B cell (primary cell): ENCODE measurements around the gene GKAP1. TPM values are rescaled to one million over a fixed set of nuclear protein-coding genes. Genes with fewer than 3 reads are reported as not detected.

Experiments
- ATAC-seq: fragments of 200-7000 bp; cut with Tn5 transposase; one replicate; pipeline ENCODE4 v1.10.0; 2021; ENCODE audit warnings: low read depth, mild to moderate bottlenecking, moderate number of reproducible peaks, moderate library complexity
- CTCF ChIA-PET: fragments of 350-600 bp; sonication (Branson Sonifier 250); formaldehyde crosslinking; loops from one replicate; lab custom pipeline; 2021; ENCODE audit warnings: antibody characterized with exemption, inconsistent platforms; lab: Charles Lee
- POLR2A ChIA-PET: fragments of 350-600 bp; sonication (Branson Sonifier 250); formaldehyde crosslinking; loops from one replicate; lab custom pipeline; 2021; ENCODE audit warnings: antibody characterized with exemption; lab: Charles Lee
- DNase-seq: peaks from one replicate; pipeline ENCODE4 v3.0.0; 2013
- H2AFZ ChIP-seq: 2 replicates; pipeline ENCODE4 v1.6.1; 2012; ENCODE audit warnings: mild to moderate bottlenecking, low read depth, low read length; ENCODE audit not compliant: insufficient read depth, poor library complexity, severe bottlenecking
- H3K27ac ChIP-seq, 2 donors: 1 replicate in 1 of 2; 2 replicates in 1 of 2; pipeline ENCODE4 v1.5.1; 2012 to 2013; ENCODE audit warnings: low read length in 2 of 2, mild to moderate bottlenecking in 2 of 2, moderate library complexity in 1 of 2
- H3K27me3 ChIP-seq, 4 experiments: fragments of 200-600 bp in 1 of 4; sonication (generic) in 1 of 4; replicated peaks in 1 of 4; 1 replicate in 2 of 4; 2 replicates in 2 of 4; pipeline versions ENCODE4 v1.6.1 to v1.7.0; 2013 to 2016; ENCODE audit warnings: low read length in 3 of 4, mild to moderate bottlenecking in 2 of 4, mixed read lengths in 1 of 4, moderate library complexity in 1 of 4; ENCODE audit not compliant: insufficient read depth in 4 of 4, control insufficient read depth in 3 of 4; ENCODE audit errors: control extremely low read depth in 1 of 4
- H3K36me3 ChIP-seq, 2 experiments: replicated peaks in 1 of 2; 1 replicate in 1 of 2; 2 replicates in 1 of 2; pipeline versions ENCODE4 v1.6.1 to v1.7.1; 2013; ENCODE audit warnings: low read length in 1 of 2; ENCODE audit not compliant: insufficient read depth in 2 of 2, control insufficient read depth in 1 of 2; ENCODE audit errors: control extremely low read depth in 1 of 2, extremely low read depth in 1 of 2
- H3K4me1 ChIP-seq, 2 donors: fragments of 200-600 bp in 1 of 2; sonication (generic) in 1 of 2; 1 replicate in 1 of 2; 2 replicates in 1 of 2; pipeline versions ENCODE4 v1.5.1 to v1.6.1; 2013 to 2017; ENCODE audit warnings: low read length in 2 of 2; ENCODE audit not compliant: control insufficient read depth in 2 of 2, insufficient read depth in 2 of 2
- H3K4me2 ChIP-seq: replicated peaks from 2 replicates; pipeline ENCODE3; 2012; ENCODE audit warnings: mild to moderate bottlenecking, low read depth, low read length; ENCODE audit not compliant: poor library complexity, severe bottlenecking
- H3K4me3 ChIP-seq, 5 experiments: fragments of 200-600 bp in 1 of 5; sonication (generic) in 1 of 5; 1 replicate in 3 of 5; 2 replicates in 2 of 5; pipeline versions ENCODE4 v1.5.1 to v1.7.0; 2011 to 2016; ENCODE audit warnings: low read length in 4 of 5, mild to moderate bottlenecking in 4 of 5, low read depth in 2 of 5, control low read depth in 1 of 5, moderate library complexity in 1 of 5; ENCODE audit not compliant: insufficient read depth in 1 of 5; ENCODE audit errors: control extremely low read depth in 1 of 5, extremely low read depth in 1 of 5
- H3K79me2 ChIP-seq: fragments of 200-600 bp; sonication (generic); one replicate; pipeline ENCODE4 v1.6.0; 2016; ENCODE audit warnings: low read length; ENCODE audit not compliant: control insufficient read depth, insufficient read depth
- H3K9ac ChIP-seq: fragments of 200-600 bp; sonication (generic); 2 replicates; pipeline ENCODE4 v1.6.1; 2017; ENCODE audit warnings: mild to moderate bottlenecking, low read length, moderate library complexity
- H3K9me3 ChIP-seq, 3 donors: one replicate each; pipeline versions ENCODE4 v1.6.1 to v1.7.1; 2013; ENCODE audit warnings: low read length in 2 of 3; ENCODE audit not compliant: control insufficient read depth in 2 of 3, insufficient read depth in 1 of 3; ENCODE audit errors: control extremely low read depth in 1 of 3
- H4K20me1 ChIP-seq: 2 replicates; pipeline ENCODE4 v1.6.0; 2012; ENCODE audit warnings: mild to moderate bottlenecking, low read length; ENCODE audit not compliant: insufficient read depth, control insufficient read depth, poor library complexity, severe bottlenecking
- H3K27ac Mint-ChIP-seq: one replicate; pipeline ENCODE4 v1.8.0; 2021; ENCODE audit warnings: mixed read lengths
- H3K27me3 Mint-ChIP-seq: one replicate; pipeline ENCODE4 v1.8.0; 2021; ENCODE audit warnings: mixed read lengths
- H3K4me1 Mint-ChIP-seq: one replicate; pipeline ENCODE4 v1.8.0; 2021; ENCODE audit warnings: mixed read lengths
- H3K4me3 Mint-ChIP-seq: one replicate; pipeline ENCODE4 v1.8.0; 2021; ENCODE audit warnings: mixed read lengths
- H3K9me3 Mint-ChIP-seq: one replicate; pipeline ENCODE4 v1.8.0; 2022; ENCODE audit warnings: mixed read lengths; ENCODE audit not compliant: insufficient read depth
- CTCF ChIP-seq: fragments of 200-600 bp; IDR thresholded peaks from one replicate; pipeline ENCODE4 v1.8.0; 2022; ENCODE audit warnings: antibody characterized with exemption, mild to moderate bottlenecking
- EZH2 ChIP-seq: IDR thresholded peaks from 2 replicates; pipeline ENCODE4 v1.6.1; 2012; ENCODE audit warnings: borderline replicate concordance, low read depth, mild to moderate bottlenecking, moderate library complexity, low read length; ENCODE audit not compliant: insufficient read depth, poor library complexity, severe bottlenecking
- WGBS: methylation state at CpG from one replicate; pipeline ENCODE4 v1.1.5; 2013; ENCODE audit warnings: missing lambda C conversion rate; ENCODE audit not compliant: insufficient coverage; 5-methylcytosine and 5-hydroxymethylcytosine counted together
- intact Hi-C: fragments of 100-400 bp; cut with micrococcal nuclease; formaldehyde crosslinking; loops from one replicate; pipeline ENCODE4 v1.10.0; 2022
- polyA plus RNA-seq: library from polyadenylated mRNA; depleted of rRNA; stranded (reverse); fragments of >200 nt; gene quantifications from 2 replicates; pipeline ENCODE4 v1.2.3, GENCODE V29; 2012
- total RNA-seq, 2 donors: library from RNA; stranded (reverse); fragments of 120-200 nt in 1 of 2; gene quantifications; 1 replicate in 1 of 2; 2 replicates in 1 of 2; pipeline versions ENCODE4 v1.2.3 to v1.2.4, GENCODE V29; 2013 to 2022

Gene GKAP1
- total and polyA plus RNA-seq, 2 donors (not counting 1 experiment from before 2014, with no cell fraction given) = 2.7 to 23.1 TPM

- no peaks in the 10 kb centered on the region for H3K79me2 ChIP-seq
- H3K4me3 ChIP-seq = no peak overlapping the region
- H3K4me1 ChIP-seq = no peaks in the 10 kb centered on the region
- ChIA-PET CTCF (no interaction called here), POLR2A (no interaction called here)
- H3K9me3 ChIP-seq = peaks cover 3 to 12% (median 4%) of the 10 kb centered on the region in 3 donors
- Mint-ChIP-seq H3K27me3 (peaks cover 9% of the 10 kb centered on the region), H3K4me1 (no peaks in the 10 kb centered on the region), H3K9me3 (no peaks in the 10 kb centered on the region), H3K4me3 (no peak overlapping the region), H3K27ac (no peak overlapping the region)
- TF ChIP-seq EZH2 = no peak
- TF ChIP-seq CTCF = no peak
- no peak for DNase-seq
- no peak overlapping the region for H2AFZ ChIP-seq
- no peaks in the 10 kb centered on the region for H3K36me3 ChIP-seq
- no peak for ATAC-seq
- no peak overlapping the region for H3K27ac ChIP-seq
- no peak overlapping the region for H3K4me2 ChIP-seq
- intact Hi-C loops = no loop called here
- no peak overlapping the region for H3K9ac ChIP-seq
- no peaks in the 10 kb centered on the region for H4K20me1 ChIP-seq
- no peaks in the 10 kb centered on the region for H3K27me3 ChIP-seq
Observed at GRCh38 chr9:83724436-83724835, 93.1 kb downstream of the GKAP1 start.

GRCh38 chr9:83722726-83723495 lies 94.7 kb downstream of the GKAP1 start:
- Histone ChIP-seq H2AFZ (no peak overlapping the region), H3K4me2 (no peak overlapping the region), H3K79me2 (no peaks in the 10 kb centered on the region), H3K27me3 (no peaks in the 10 kb centered on the region), H3K4me1 (no peaks in the 10 kb centered on the region), H3K27ac (no peak overlapping the region), H4K20me1 (no peaks in the 10 kb centered on the region), H3K4me3 (no peak overlapping the region), H3K36me3 (no peaks in the 10 kb centered on the region), H3K9me3 (peaks cover 3 to 12% (median 4%) of the 10 kb centered on the region in 3 donors), H3K9ac (no peak overlapping the region)
- CTCF ChIA-PET = no interaction called here
- H3K9me3 Mint-ChIP-seq = no peaks in the 10 kb centered on the region
- POLR2A ChIA-PET = no interaction called here
- no CpG with 5 or more reads among the region's 2 CpGs for WGBS
- no peak for DNase-seq
- no peaks in the 10 kb centered on the region for H3K4me1 Mint-ChIP-seq
- H3K4me3 Mint-ChIP-seq = no peak overlapping the region
- no peak overlapping the region for H3K27ac Mint-ChIP-seq
- no peak for ATAC-seq
- peaks cover 9% of the 10 kb centered on the region for H3K27me3 Mint-ChIP-seq
- TF ChIP-seq EZH2 (no peak), CTCF (no peak)
- intact Hi-C loops = no loop called here
